Measurements from ENCODE around the gene PDP2. TPM values are rescaled to one million over a fixed set of nuclear protein-coding genes. Genes with fewer than 3 reads are reported as not detected.
A peak's percentile ranks its signal among the peaks of the same experiment; 100 is the strongest.

PDP2 gene
- total RNA-seq, 1 experiment from 2014 or later, result 23.1 TPM

- H3K56ac ChIP-seq (ENCODE audit: insufficient read length, low read depth, low read length), result no peak overlapping the region
- Mint-ChIP-seq H3K4me1 (peaks cover 13 to 15% of the 10 kb centered on the region in 2 experiments), H3K36me3 (ENCODE audit: insufficient read depth in 1 of 3, low read depth in 3 of 3) (no peaks in the 10 kb centered on the region), H3K27me3 (ENCODE audit: low read depth) (peaks cover 62% of the 10 kb centered on the region), H3K4me3 (peak overlapping the region in 1 of 2 experiments; percentile 85; a peak in 1 of 5 replicates), H3K27ac (no peak overlapping the region), H3K9me3 (no peaks in the 10 kb centered on the region; a peak in 1 of 5 replicates)
- TF ChIP-seq, protein P1, sequence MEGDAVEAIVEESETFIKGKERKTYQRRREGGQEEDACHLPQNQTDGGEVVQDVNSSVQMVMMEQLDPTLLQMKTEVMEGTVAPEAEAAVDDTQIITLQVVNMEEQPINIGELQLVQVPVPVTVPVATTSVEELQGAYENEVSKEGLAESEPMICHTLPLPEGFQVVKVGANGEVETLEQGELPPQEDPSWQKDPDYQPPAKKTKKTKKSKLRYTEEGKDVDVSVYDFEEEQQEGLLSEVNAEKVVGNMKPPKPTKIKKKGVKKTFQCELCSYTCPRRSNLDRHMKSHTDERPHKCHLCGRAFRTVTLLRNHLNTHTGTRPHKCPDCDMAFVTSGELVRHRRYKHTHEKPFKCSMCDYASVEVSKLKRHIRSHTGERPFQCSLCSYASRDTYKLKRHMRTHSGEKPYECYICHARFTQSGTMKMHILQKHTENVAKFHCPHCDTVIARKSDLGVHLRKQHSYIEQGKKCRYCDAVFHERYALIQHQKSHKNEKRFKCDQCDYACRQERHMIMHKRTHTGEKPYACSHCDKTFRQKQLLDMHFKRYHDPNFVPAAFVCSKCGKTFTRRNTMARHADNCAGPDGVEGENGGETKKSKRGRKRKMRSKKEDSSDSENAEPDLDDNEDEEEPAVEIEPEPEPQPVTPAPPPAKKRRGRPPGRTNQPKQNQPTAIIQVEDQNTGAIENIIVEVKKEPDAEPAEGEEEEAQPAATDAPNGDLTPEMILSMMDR (conservative IDR thresholded peaks at IDR 0.05), result no peak
- H3K18ac ChIP-seq (ENCODE audit: insufficient read length, low read depth, low read length), result no peak overlapping the region
- H3K27me3 ChIP-seq (ENCODE audit: insufficient read depth, low read length), result peaks cover 15% of the 10 kb centered on the region; the same call in 1 of the 2 replicates
- no peak overlapping the region for H4K8ac ChIP-seq (replicated peaks; ENCODE audit: insufficient read length, low read depth, low read length)
- no peaks in the 10 kb centered on the region for H3K79me2 ChIP-seq (ENCODE audit: insufficient read depth, low read length)
- H2BK5ac ChIP-seq (ENCODE audit: insufficient read length, low read length), result no peak overlapping the region
- no peak overlapping the region for H4K5ac ChIP-seq (ENCODE audit: insufficient read length, low read depth, low read length)
- no peak overlapping the region for H3T11ph ChIP-seq (ENCODE audit: low read length)
- no peak overlapping the region for H2BK120ac ChIP-seq (ENCODE audit: low read depth, low read length, poor library complexity, severe bottlenecking)
- no peaks in the 10 kb centered on the region for H4K20me1 ChIP-seq (ENCODE audit: control insufficient read depth, insufficient read depth, insufficient read length)
- no peak overlapping the region for H2BK15ac ChIP-seq (ENCODE audit: low read depth, low read length)
- no peak overlapping the region for H3K9ac ChIP-seq (ENCODE audit: extremely low read depth, insufficient read length, low read length)
- no peak overlapping the region for H2AFZ ChIP-seq (ENCODE audit: low read length)
- no peaks in the 10 kb centered on the region for H3K4me1 ChIP-seq (ENCODE audit: insufficient read depth, low read length)
- no peaks in the 10 kb centered on the region for H3K79me1 ChIP-seq (ENCODE audit: insufficient read depth, low read depth, low read length, poor library complexity, severe bottlenecking)
- peaks cover 5% of the 10 kb centered on the region for H3K23me2 ChIP-seq (ENCODE audit: insufficient read length, low read depth, low read length, poor library complexity, severe bottlenecking)
- no peak overlapping the region for H2BK20ac ChIP-seq (ENCODE audit: low read depth, low read length, poor library complexity, severe bottlenecking)
- H4K91ac ChIP-seq (ENCODE audit: insufficient read length, low read depth, low read length), result no peak overlapping the region
- H3K27ac ChIP-seq (ENCODE audit: insufficient read length, low read depth, low read length), result no peak overlapping the region
- no peaks in the 10 kb centered on the region for H3K9me3 ChIP-seq (ENCODE audit: control insufficient read depth, low read depth, low read length)
- no peak overlapping the region for H2AK5ac ChIP-seq (ENCODE audit: insufficient read length, low read length)
- no peak overlapping the region for H3K4me2 ChIP-seq (ENCODE audit: insufficient read depth, insufficient read length, low read length)
- no peak overlapping the region for H2BK12ac ChIP-seq (ENCODE audit: insufficient read length, low read depth, low read length)
- no peak overlapping the region; the same call in 1 of the 2 replicates for H3K4ac ChIP-seq (ENCODE audit: low read depth, low read length)
- WGBS (ENCODE audit: extremely low coverage, insufficient read length, low lambda C conversion rate), result no CpG with 5 or more reads among the region's 5 CpGs
- H3K23ac ChIP-seq (ENCODE audit: insufficient read length, low read depth, low read length), result no peak overlapping the region
- H3K14ac ChIP-seq (ENCODE audit: insufficient read depth, low read length), result peak overlapping the region; percentile 76; the same call in 1 of the 2 replicates
- DNase-seq, result no peak
Observed at GRCh38 chr16:66926171-66926947, 46.0 kb downstream of the PDP2 start.
